ENCODE measurements around the gene KDM4B.

GRCh38 chr19:5103812-5104410 lies 135.0 kb downstream of the KDM4B start:
- TF ChIP-seq, protein P1, sequence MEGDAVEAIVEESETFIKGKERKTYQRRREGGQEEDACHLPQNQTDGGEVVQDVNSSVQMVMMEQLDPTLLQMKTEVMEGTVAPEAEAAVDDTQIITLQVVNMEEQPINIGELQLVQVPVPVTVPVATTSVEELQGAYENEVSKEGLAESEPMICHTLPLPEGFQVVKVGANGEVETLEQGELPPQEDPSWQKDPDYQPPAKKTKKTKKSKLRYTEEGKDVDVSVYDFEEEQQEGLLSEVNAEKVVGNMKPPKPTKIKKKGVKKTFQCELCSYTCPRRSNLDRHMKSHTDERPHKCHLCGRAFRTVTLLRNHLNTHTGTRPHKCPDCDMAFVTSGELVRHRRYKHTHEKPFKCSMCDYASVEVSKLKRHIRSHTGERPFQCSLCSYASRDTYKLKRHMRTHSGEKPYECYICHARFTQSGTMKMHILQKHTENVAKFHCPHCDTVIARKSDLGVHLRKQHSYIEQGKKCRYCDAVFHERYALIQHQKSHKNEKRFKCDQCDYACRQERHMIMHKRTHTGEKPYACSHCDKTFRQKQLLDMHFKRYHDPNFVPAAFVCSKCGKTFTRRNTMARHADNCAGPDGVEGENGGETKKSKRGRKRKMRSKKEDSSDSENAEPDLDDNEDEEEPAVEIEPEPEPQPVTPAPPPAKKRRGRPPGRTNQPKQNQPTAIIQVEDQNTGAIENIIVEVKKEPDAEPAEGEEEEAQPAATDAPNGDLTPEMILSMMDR (IDR thresholded peaks at IDR 0.05) = no peak
- no peak for TF ChIP-seq POLR2A (IDR thresholded peaks at IDR 0.05)
